Activated naive CD4-positive, alpha-beta T cell treated with anti-CD3 and anti-CD28 coated beads, Interleukin-2, amount 10 ng/mL, durations not matched to agents 7 days and 5 days (primary cell): ENCODE results near the gene CATSPERD.
A peak's percentile ranks its signal among the peaks of the same experiment; 100 is the strongest.

Source experiments
- CTCF ChIA-PET: fragments of 350-600 bp; sonication (Branson Sonifier 250); formaldehyde crosslinking; loops from one replicate; lab custom pipeline; 2021; ENCODE audit warnings: antibody characterized with exemption; lab: Charles Lee
- DNase-seq: peaks from one replicate; pipeline ENCODE4 v3.0.0-alpha.2; 2020
- H3K27ac Mint-ChIP-seq: one replicate; pipeline ENCODE4 v1.8.0; 2021; ENCODE audit warnings: mild to moderate bottlenecking, moderate library complexity, mixed read lengths
- H3K27me3 Mint-ChIP-seq: one replicate; pipeline ENCODE4 v1.8.0; 2021; ENCODE audit warnings: mild to moderate bottlenecking, mixed read lengths
- H3K36me3 Mint-ChIP-seq: one replicate; pipeline ENCODE4 v1.8.0; 2021; ENCODE audit warnings: mixed read lengths
- H3K4me1 Mint-ChIP-seq: one replicate; pipeline ENCODE4 v1.8.0; 2021; ENCODE audit warnings: mixed read lengths
- H3K4me3 Mint-ChIP-seq: one replicate; pipeline ENCODE4 v1.8.0; 2021; ENCODE audit warnings: mild to moderate bottlenecking, moderate library complexity, mixed read lengths
- H3K9me3 Mint-ChIP-seq: one replicate; pipeline ENCODE4 v1.8.0; 2021; ENCODE audit warnings: mixed read lengths

CATSPERD gene

GRCh38 chr19:5787409-5788182, 67.2 kb downstream of the CATSPERD start:
- no peak overlapping the region for H3K4me3 Mint-ChIP-seq

GRCh38 chr19:5788422-5788821, 68.0 kb downstream of the CATSPERD start:
- H3K27ac Mint-ChIP-seq = peak overlapping the region; percentile 17
- peaks cover 6% of the 10 kb centered on the region for H3K27me3 Mint-ChIP-seq
- peaks cover 31% of the 10 kb centered on the region for H3K36me3 Mint-ChIP-seq
- H3K4me3 Mint-ChIP-seq = no peak overlapping the region
- H3K4me1 Mint-ChIP-seq = peaks cover 16% of the 10 kb centered on the region
- no peak for DNase-seq
- H3K9me3 Mint-ChIP-seq = peaks cover 2% of the 10 kb centered on the region
- CTCF ChIA-PET = no interaction called here

More at GRCh38 chr19:5787409-5788182, 67.2 kb downstream of the CATSPERD start:
- H3K9me3 Mint-ChIP-seq = peaks cover 2% of the 10 kb centered on the region
- peaks cover 31% of the 10 kb centered on the region for H3K36me3 Mint-ChIP-seq
- no peak overlapping the region for H3K27ac Mint-ChIP-seq
- H3K27me3 Mint-ChIP-seq = peaks cover 6% of the 10 kb centered on the region
- H3K4me1 Mint-ChIP-seq = peaks cover 16% of the 10 kb centered on the region
- no peak for DNase-seq
- CTCF ChIA-PET = no interaction called here

- peaks cover 2% of the 10 kb centered on the region for H3K9me3 Mint-ChIP-seq
- CTCF ChIA-PET = interaction anchor here (1.1 kb wide), 1 partner anchor 15 kb away, joined by 3 read pairs; no protein-coding TSS in a partner anchor
- peak overlapping the region; percentile 99 for H3K4me3 Mint-ChIP-seq
- DNase-seq = no peak
- H3K27me3 Mint-ChIP-seq = peaks cover 6% of the 10 kb centered on the region
- H3K27ac Mint-ChIP-seq = no peak overlapping the region
- H3K36me3 Mint-ChIP-seq = peaks cover 31% of the 10 kb centered on the region
- H3K4me1 Mint-ChIP-seq = peaks cover 16% of the 10 kb centered on the region
Observed at GRCh38 chr19:5789351-5789761, 68.9 kb downstream of the CATSPERD start.

- peaks cover 2% of the 10 kb centered on the region for H3K9me3 Mint-ChIP-seq
- peaks cover 16% of the 10 kb centered on the region for H3K4me1 Mint-ChIP-seq
- H3K27me3 Mint-ChIP-seq = peaks cover 6% of the 10 kb centered on the region
- H3K36me3 Mint-ChIP-seq = peaks cover 31% of the 10 kb centered on the region
- H3K4me3 Mint-ChIP-seq = peak overlapping the region; percentile 99
- no peak for DNase-seq
- H3K27ac Mint-ChIP-seq = peak overlapping the region; percentile 100
- CTCF ChIA-PET = interaction anchor here (0.8 to 1.1 kb wide), 2 partner anchors 14 to 16 kb away, joined by 3 to 5 read pairs; no protein-coding TSS in a partner anchor
Observed at GRCh38 chr19:5789886-5790558, 69.6 kb downstream of the CATSPERD start.

GRCh38 chr19:5790559-5791520, 70.4 kb downstream of the CATSPERD start, which contains the start of gene DUS3L:
TSS of gene DUS3L (minus strand) at chr19:5791163. CDS start at chr19:5791141, 22 bp downstream.
- Mint-ChIP-seq H3K27ac (peak within 1 kb of the TSS; percentile 100), H3K27me3 (peaks cover 6% of the 10 kb centered on the region), H3K9me3 (peaks cover 2% of the 10 kb centered on the region), H3K36me3 (peaks cover 30% of the 10 kb centered on the region), H3K4me3 (peak within 1 kb of the TSS; percentile 99), H3K4me1 (peaks cover 16% of the 10 kb centered on the region)
- CTCF ChIA-PET = interaction anchor here (0.8 to 1.1 kb wide), 2 partner anchors 13 to 17 kb away, joined by 3 to 5 read pairs; no protein-coding TSS in a partner anchor
- peak; percentile 98 for DNase-seq

GRCh38 chr19:5792224-5792623, 71.8 kb downstream of the CATSPERD start:
- Mint-ChIP-seq H3K36me3 (peaks cover 21% of the 10 kb centered on the region), H3K4me1 (peaks cover 16% of the 10 kb centered on the region), H3K4me3 (no peak overlapping the region), H3K27me3 (peaks cover 11% of the 10 kb centered on the region), H3K27ac (no peak overlapping the region), H3K9me3 (peaks cover 2% of the 10 kb centered on the region)
- DNase-seq = no peak
- CTCF ChIA-PET = interaction anchor here (4.9 kb wide), 1 partner anchor 11 kb away, joined by 31 read pairs; the partner anchor contains the start of gene NRTN

GRCh38 chr19:5793188-5793587, 72.8 kb downstream of the CATSPERD start:
- H3K36me3 Mint-ChIP-seq = peaks cover 18% of the 10 kb centered on the region
- H3K27ac Mint-ChIP-seq = no peak overlapping the region
- H3K4me1 Mint-ChIP-seq = peaks cover 16% of the 10 kb centered on the region
- H3K4me3 Mint-ChIP-seq = no peak overlapping the region
- no peak for DNase-seq
- peaks cover 17% of the 10 kb centered on the region for H3K27me3 Mint-ChIP-seq
- CTCF ChIA-PET = interaction anchor here (1.5 to 4.9 kb wide), 2 partner anchors 11 to 103 kb away, joined by 3 to 31 read pairs; partner anchors contain the start of genes NRTN and RPL36
- peaks cover 2% of the 10 kb centered on the region for H3K9me3 Mint-ChIP-seq

- Mint-ChIP-seq H3K27ac (no peak overlapping the region), H3K4me3 (no peak overlapping the region), H3K36me3 (peaks cover 6% of the 10 kb centered on the region), H3K9me3 (peaks cover 2% of the 10 kb centered on the region), H3K27me3 (peaks cover 37% of the 10 kb centered on the region), H3K4me1 (peaks cover 7% of the 10 kb centered on the region)
- DNase-seq = no peak
- CTCF ChIA-PET = interaction anchor here (0.6 to 4.9 kb wide), 4 partner anchors 8 to 212 kb away, joined by 3 to 31 read pairs (median 4); partner anchors contain the start of gene NRTN
Observed at GRCh38 chr19:5795382-5795919, 75.0 kb downstream of the CATSPERD start.

- Mint-ChIP-seq H3K36me3 (no peaks in the 10 kb centered on the region), H3K4me3 (no peak overlapping the region), H3K9me3 (no peaks in the 10 kb centered on the region), H3K27me3 (peaks cover 58% of the 10 kb centered on the region), H3K27ac (no peak overlapping the region), H3K4me1 (peaks cover 13% of the 10 kb centered on the region)
- DNase-seq = no peak
- CTCF ChIA-PET = no interaction called here
Observed at GRCh38 chr19:5798244-5798643, 77.8 kb downstream of the CATSPERD start.

GRCh38 chr19:5799247-5800241, 79.1 kb downstream of the CATSPERD start:
- no peaks in the 10 kb centered on the region for H3K36me3 Mint-ChIP-seq
- peaks cover 24% of the 10 kb centered on the region for H3K4me1 Mint-ChIP-seq
- no peak overlapping the region for H3K27ac Mint-ChIP-seq
- H3K4me3 Mint-ChIP-seq = no peak overlapping the region
- H3K27me3 Mint-ChIP-seq = peaks cover 71% of the 10 kb centered on the region
- no peak for DNase-seq
- CTCF ChIA-PET = no interaction called here
- H3K9me3 Mint-ChIP-seq = no peaks in the 10 kb centered on the region

- H3K9me3 Mint-ChIP-seq = no peaks in the 10 kb centered on the region
- H3K4me3 Mint-ChIP-seq = no peak overlapping the region
- no peak for DNase-seq
- no peaks in the 10 kb centered on the region for H3K36me3 Mint-ChIP-seq
- peaks cover 79% of the 10 kb centered on the region for H3K27me3 Mint-ChIP-seq
- H3K27ac Mint-ChIP-seq = no peak overlapping the region
- CTCF ChIA-PET = interaction anchor here (1.2 kb wide), 1 partner anchor 165 kb away, joined by 3 read pairs; no protein-coding TSS in a partner anchor
- H3K4me1 Mint-ChIP-seq = peaks cover 27% of the 10 kb centered on the region
Observed at GRCh38 chr19:5800361-5801270, 80.2 kb downstream of the CATSPERD start.
